Measurements from ENCODE around the gene DENND1A.
"Not testable (repeated sequence)": the region's sequence is repeated elsewhere in the genome, so short reads cannot be mapped to it uniquely, and the experiment has no call there.

The DENND1A gene

GRCh38 chr9:123741214-123741613 is 188.7 kb downstream of the DENND1A start:
- peaks cover 47% of the 10 kb centered on the region for H3K4me1 Mint-ChIP-seq
- no peak for DNase-seq
- H3K9me3 Mint-ChIP-seq = no peaks in the 10 kb centered on the region
- no peaks in the 10 kb centered on the region for H3K36me3 Mint-ChIP-seq (ENCODE audit: low read depth)
- no peak for TF ChIP-seq CTCF (IDR thresholded peaks at IDR 0.05)
- no peaks in the 10 kb centered on the region for H3K27me3 Mint-ChIP-seq (ENCODE audit: low read depth, poor library complexity)
- no peak overlapping the region for H3K4me3 Mint-ChIP-seq
- H3K27ac Mint-ChIP-seq = no peak overlapping the region

GRCh38 chr9:123739902-123740301 is 190.0 kb downstream of the DENND1A start:
- DNase-seq = no peak
- Mint-ChIP-seq H3K4me1 (peaks cover 47% of the 10 kb centered on the region), H3K27ac (no peak overlapping the region), H3K36me3 (ENCODE audit: low read depth) (no peaks in the 10 kb centered on the region), H3K4me3 (no peak overlapping the region), H3K27me3 (ENCODE audit: low read depth, poor library complexity) (no peaks in the 10 kb centered on the region), H3K9me3 (no peaks in the 10 kb centered on the region)
- TF ChIP-seq CTCF (IDR thresholded peaks at IDR 0.05) = no peak

- Mint-ChIP-seq H3K4me3 (no peak overlapping the region), H3K9me3 (no peaks in the 10 kb centered on the region), H3K4me1 (peaks cover 47% of the 10 kb centered on the region), H3K36me3 (ENCODE audit: low read depth) (no peaks in the 10 kb centered on the region), H3K27me3 (ENCODE audit: low read depth, poor library complexity) (no peaks in the 10 kb centered on the region), H3K27ac (no peak overlapping the region)
- no peak for DNase-seq
- no peak for TF ChIP-seq CTCF (IDR thresholded peaks at IDR 0.05)
Measured at GRCh38 chr9:123739387-123739786, 190.5 kb downstream of the DENND1A start.

- no peak overlapping the region for H3K4me3 Mint-ChIP-seq
- DNase-seq = no peak
- no peaks in the 10 kb centered on the region for H3K9me3 Mint-ChIP-seq
- H3K4me1 Mint-ChIP-seq = peaks cover 47% of the 10 kb centered on the region
- H3K36me3 Mint-ChIP-seq (ENCODE audit: low read depth) = no peaks in the 10 kb centered on the region
- no peak overlapping the region for H3K27ac Mint-ChIP-seq
- TF ChIP-seq CTCF (IDR thresholded peaks at IDR 0.05) = no peak
- no peaks in the 10 kb centered on the region for H3K27me3 Mint-ChIP-seq (ENCODE audit: low read depth, poor library complexity)
Measured at GRCh38 chr9:123738648-123739047, 191.3 kb downstream of the DENND1A start.

GRCh38 chr9:123735376-123735775 is 194.6 kb downstream of the DENND1A start:
- no peak for DNase-seq
- no peak overlapping the region for H3K4me3 Mint-ChIP-seq

GRCh38 chr9:123728571-123728970 is 201.4 kb downstream of the DENND1A start:
- Mint-ChIP-seq H3K4me1 (peaks cover 24% of the 10 kb centered on the region), H3K36me3 (ENCODE audit: low read depth) (peaks cover 35% of the 10 kb centered on the region), H3K9me3 (peaks cover 39% of the 10 kb centered on the region)
- not testable (repeated sequence) for H3K27me3 Mint-ChIP-seq (ENCODE audit: low read depth, poor library complexity); DNase-seq; H3K27ac Mint-ChIP-seq; H3K4me3 Mint-ChIP-seq

More at GRCh38 chr9:123735376-123735775, 194.6 kb downstream of the DENND1A start:
- TF ChIP-seq CTCF (IDR thresholded peaks at IDR 0.05) = no peak
- no peak overlapping the region for H3K27ac Mint-ChIP-seq
- H3K4me1 Mint-ChIP-seq = peaks cover 22% of the 10 kb centered on the region
- H3K36me3 Mint-ChIP-seq (ENCODE audit: low read depth) = peaks cover 10% of the 10 kb centered on the region
- H3K9me3 Mint-ChIP-seq = peaks cover 6% of the 10 kb centered on the region
- no peaks in the 10 kb centered on the region for H3K27me3 Mint-ChIP-seq (ENCODE audit: low read depth, poor library complexity)
